ENCODE data around the gene YES1. TPM values are rescaled to one million over a fixed set of nuclear protein-coding genes. Genes with fewer than 3 reads are reported as not detected.
"Not testable (repeated sequence)": the region's sequence is repeated elsewhere in the genome, so short reads cannot be mapped to it uniquely, and the experiment has no call there.

YES1 gene
- total RNA-seq, 1 experiment from 2014 or later, result 48.4 TPM

DNA sequence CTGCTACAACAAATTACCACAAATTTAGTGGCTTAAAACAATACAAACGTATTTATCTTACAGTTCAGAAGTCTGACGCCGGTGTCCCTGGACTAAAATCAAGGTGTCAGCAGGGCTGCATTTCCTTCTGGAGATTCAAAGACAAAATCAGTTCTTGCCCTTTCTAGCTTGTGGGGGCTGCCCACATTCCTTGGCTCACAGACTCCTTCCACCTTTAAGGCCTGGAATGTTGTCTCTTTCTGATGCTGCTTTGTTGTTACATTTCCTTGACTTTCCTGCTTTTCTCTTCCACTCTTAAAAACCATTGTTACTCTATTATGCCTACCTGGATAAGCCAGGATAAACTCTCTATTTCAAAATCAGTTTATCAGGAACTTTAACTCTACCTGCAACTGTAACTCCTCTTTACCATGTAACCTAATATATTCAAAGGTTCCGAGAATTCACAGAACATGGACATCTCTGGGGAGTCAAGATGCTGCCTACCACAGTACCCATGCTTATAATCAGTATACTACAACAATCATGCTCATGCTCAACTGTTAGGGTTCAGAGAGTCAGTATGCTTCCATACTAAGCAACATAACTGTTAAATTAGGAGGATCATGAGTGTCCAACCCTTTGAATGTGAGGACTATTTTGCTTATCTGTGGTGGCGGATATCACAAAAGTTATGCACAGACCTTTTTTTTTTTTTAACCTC, 27.4 kb downstream of the YES1 start:
- no peak for DNase-seq (ENCODE audit: low spot score)

DNA sequence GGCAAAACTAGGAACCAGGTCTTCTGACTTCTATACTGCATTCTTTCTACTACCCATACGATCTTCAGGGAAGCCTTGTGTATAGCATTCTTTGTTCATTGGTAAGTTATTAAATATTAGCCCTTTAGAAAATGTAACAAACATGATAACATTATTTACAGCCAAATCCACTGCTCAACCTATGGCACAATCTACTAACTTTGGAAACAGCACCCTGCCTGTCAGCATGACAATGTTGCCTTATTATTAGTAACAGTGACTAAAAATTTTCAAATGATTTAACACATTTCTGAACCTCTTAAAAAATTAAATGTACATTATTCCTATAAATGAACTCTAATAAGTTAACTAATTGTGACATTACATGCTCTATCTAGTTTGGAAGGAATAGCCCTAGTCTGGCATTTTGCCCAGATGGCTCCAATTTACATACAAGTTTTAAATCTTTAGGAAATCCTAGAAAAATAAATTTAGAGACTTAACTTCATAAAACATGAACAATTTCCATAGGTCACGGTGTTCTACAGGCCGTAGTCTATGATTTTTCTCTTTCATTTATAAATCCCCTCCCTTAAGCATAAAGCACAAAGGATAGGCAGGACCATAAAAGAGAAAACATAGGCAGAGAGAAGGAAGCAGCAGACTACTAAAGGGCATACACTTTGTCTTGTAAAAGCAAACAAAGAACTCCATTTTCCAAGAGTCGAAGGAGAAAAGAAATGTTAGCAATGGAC, 33.7 kb downstream of the YES1 start:
- DNase-seq (ENCODE audit: low spot score), result no peak

DNA sequence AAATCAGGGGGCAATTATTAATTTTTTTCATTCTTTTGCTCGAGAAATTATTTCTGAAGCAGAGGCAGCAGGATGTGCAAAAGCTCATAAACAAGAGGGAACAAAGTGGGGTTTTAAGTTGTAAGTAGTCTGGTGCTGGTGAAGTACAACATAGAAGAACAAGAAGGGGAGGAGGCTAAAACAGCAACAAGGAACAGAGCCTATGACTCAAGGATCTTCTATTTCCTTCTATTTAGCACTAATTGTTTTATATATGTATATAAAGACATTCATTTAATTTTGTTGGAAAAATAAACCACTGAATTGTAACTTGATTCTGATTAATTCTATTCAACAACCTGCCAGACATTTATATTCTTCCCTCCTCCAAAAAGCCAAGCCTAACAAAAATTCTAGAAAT, 35.0 kb downstream of the YES1 start:
- no peak for DNase-seq (ENCODE audit: low spot score)

DNA sequence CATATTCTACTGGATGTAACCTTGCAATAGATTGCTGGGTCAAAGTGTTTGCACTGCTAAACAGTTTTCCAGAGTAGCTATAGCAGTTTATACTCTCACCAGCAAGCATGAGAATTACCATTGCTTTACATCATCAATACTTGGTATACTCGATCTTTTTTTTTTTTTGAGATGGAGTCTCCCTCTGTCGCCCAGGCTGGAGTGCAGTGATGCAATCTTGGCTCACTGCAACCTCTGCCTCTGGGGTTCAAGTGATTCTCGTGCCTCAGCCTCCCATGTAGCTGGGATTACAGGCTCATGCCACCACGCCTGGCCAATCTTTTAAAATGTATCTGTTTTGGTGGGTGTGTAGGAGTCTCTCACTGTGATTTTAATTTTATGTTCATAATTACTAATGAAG, 36.0 kb downstream of the YES1 start:
- not testable (repeated sequence) for DNase-seq (ENCODE audit: low spot score)

DNA sequence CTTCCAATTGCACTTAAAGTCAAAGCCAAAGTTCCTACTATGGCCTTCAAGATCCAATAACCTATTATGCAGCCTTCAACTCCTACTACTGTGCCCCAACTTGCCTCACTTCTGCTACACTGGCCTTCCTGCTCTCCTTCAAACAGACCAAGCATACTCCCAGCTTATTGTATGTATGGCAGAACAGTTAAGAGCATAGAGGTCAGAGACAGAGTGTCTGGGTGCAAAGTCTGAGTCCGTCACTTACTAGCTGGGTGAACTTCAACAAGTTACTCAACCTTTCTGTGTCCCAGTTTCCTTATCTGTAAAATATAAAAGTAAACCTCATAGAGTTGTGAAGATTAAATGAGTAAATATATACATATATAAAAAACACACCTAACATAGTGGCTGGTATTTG, 37.2 kb downstream of the YES1 start:
- no peak for DNase-seq (ENCODE audit: low spot score)

DNA sequence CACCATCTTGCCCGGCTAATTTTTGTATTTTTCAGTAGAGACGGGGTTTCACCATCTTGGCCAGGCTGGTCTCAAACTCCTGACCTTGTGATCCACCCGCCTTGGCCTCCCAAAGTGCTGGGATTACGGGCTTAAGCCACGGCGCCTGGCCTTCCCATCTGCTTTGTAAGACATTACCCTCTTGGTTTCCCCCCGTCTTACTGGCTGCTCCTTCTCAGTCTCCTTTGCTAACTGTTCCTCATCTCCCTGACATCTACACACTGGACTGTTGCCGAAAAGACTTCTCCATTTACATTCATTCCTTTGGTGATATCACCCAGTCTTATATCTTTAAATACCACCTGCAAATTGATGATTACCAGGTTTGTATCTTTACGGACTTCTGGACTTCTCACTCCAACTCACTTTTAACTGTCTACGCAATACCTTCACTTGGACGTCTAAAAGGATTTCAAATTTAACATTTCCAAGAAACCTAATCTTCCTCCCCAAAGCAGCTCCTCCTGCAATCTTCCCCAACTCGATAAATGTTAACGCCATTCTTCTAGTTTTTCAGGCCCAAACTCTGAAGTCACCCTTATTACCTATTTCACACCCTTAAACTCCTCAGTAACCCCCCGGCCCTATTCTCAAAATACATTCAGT, 37.9 kb downstream of the YES1 start:
- DNase-seq (ENCODE audit: low spot score), result no peak

DNA sequence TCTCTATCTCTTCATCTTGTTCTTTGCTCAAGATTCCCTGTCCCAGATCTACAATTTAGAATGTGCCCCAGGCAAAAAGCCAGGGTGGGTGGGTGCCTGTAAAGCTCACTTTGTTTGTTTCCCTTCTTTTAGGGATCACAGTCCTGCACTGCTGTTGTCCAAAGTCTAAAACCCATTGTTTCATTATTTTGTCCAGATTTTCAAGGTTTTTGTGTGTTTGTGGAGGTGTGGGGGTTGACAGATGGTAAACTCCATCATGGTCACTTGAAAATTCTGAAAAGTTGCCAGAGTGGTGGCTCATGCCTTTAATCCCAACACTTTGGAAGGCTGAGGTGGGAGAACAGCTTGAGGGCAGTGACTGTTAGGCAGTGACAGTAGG, 41.5 kb downstream of the YES1 start:
- no peak for DNase-seq (ENCODE audit: low spot score)

DNA sequence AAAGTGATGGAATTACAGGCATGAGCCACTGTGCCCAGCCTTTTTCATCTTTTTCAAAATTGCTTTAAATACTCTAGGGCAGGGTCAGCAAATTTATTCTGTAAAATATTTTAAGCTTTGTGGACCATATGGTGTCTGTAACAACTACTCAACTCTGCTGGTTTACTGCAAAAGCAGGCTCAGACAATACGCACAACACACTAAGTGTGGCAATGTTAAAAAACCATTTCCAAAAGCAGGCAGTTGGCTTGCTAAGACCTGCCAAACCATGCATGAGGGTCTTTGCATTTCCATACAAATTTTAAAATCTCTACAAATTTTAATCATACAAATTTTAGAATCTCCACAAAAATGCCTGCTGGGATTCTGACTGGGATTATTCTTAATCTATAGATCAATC, 44.1 kb downstream of the YES1 start:
- DNase-seq (ENCODE audit: low spot score), result no peak

DNA sequence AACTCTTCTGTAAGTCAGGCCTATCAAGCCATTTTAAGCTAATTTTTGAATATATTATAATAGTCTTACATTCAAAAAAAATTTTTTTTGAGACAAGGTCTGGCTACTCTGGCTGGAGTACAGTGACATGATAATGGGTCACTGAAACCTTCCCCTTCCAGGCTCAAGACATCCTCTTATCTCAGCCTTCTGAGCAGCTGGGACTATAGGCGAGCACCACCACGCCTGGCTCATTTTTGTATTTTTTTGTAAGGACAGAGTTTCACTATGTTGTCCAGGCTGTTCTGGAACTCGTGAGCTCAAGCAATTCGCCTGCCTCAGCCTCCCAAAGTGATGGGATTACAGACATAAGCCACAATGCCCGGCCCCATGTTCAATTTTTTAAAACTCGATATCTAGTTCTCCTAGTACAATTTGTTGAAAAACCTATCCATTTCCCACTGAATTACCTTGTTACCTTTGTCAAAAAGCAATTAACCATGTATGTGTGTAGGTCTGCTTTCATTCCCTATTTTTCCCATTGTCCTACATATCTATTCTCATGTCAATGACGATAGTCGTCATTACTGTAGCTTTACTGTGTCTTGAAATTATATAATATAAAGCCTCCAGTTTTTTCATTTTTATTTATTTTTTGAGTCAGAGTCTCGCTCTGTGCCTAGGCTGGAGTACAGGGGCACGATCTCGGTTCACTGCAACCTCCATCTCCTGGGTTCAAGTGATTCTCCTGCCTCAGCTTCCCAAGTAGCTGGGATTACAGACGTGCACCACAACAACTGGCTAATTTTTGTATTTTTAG, 44.8 kb downstream of the YES1 start:
- DNase-seq (ENCODE audit: low spot score), result no peak

DNA sequence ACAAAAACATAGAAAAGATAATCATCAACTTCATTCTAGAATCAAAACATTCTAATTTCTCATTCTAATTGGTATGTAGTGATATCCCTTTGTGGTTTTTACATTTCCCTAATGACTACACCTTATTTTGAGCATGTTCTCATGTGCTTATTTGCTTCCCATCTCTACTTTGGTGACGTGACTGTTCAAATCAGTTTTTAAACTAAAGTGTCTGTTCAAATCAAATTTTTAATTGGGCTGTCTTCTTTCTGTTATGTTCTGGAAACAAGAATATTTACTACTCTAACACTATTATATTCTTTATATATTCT, 45.5 kb downstream of the YES1 start:
- no peak for DNase-seq (ENCODE audit: low spot score)

DNA sequence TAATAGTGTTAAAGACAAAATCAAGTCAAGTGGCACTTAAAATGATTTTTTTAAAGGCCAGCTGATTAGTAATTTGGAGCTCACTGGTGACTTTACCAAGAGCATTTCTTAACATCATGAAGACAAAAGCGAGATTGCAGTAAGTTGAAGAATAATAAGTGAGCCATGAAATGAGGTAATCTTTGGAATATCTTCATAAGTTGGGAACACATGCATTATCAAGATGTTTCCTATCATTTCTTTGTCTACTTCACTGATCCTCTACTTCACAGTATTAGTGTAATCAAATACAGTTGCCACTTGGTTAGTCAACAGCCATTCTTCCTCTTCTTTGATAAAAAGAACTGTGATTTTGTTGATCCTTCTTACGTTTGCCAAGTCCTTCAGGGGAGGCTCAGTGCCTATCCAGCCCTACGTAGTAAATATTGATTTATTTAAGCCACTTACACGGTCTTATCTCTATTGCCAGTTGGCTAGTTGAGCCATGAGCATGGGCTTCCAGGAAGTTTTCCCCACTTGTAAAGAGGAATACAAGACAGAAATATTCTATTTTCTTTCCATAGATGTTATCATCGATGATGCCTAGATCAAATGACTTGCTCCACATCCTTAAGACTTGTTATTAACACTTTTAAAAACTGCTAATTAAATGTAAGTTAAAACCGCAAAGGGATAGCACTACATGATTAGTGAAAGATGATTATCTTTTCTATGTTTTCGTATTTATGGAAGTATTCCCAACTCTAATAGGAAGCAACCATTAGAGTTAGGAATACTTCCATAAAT, 46.1 kb downstream of the YES1 start:
- no peak for DNase-seq (ENCODE audit: low spot score)

DNA sequence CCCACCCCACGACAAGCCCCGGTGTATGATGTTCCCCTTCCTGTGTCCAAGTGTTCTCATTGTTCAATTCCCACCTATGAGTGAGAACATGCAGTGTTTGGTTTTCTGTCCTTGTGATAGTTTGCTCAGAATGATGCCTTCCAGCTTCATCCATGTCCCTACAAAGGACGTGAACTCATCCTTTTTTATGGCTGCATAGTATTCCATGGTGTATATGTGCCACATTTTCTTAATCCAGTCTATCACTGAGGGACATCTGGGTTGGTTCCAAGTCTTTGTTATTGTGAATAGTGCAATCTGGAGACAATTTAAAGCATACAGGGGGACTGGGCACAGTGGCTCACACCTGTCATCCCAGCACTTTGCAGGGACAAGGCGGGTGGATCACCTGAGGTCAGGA, 52.2 kb downstream of the YES1 start:
- DNase-seq (ENCODE audit: low spot score), result not testable (repeated sequence)

DNA sequence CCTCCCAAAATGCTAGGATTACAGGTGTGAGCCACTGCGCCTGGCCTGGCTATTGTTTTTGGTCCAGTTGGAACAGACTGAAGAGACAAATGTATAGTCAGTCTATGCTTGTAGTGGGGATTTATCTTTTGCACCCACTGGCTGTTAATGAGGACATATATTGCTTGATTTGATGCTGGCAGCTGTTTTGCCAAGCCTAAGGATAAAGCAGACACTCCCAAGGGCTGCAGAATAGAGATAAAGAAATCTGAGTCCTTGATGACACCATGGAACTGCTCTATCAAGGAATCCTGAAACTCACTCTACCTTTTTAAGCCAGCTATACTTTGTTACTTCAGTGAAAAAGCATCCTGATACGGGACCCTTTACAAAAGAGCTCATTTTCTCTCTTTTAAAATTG, 56.5 kb downstream of the YES1 start:
- DNase-seq (ENCODE audit: low spot score), result no peak

DNA sequence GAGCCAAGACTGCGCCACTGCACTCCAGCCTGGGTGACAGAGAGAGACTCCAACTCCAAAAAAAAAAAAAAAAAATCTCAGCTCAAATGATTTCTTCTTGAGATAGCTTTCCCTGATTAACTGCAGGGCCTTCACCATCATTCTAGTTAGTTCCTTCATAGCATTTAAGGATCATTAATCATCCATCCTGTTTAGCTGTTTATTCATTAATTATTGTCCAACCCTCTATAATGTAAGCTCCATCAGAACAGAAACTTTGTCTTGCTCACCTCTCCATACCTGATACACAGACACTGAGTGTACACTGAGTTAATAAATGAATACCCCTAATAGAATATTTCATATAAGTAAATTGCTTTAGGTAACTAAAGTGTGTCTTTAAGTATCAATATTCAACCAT, 57.4 kb downstream of the YES1 start:
- no peak for DNase-seq (ENCODE audit: low spot score)

DNA sequence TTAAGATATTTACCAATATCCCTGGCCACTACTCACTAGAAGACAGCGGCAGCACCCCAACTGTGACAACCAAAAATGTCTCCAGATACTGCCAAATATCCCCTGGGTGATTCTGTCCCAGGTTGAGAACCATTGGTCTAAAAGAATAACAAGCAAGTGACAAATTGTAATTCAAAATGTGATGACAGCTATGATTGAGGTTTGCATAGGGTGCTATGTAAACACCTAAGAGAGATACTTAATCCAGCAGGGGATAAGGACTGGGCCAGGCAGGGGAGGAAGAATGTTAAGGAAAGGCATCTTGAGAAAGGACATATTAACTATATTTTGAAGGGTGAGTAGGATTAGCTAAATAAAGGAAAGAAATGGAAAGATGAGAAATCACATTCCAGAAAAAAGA, 61.6 kb downstream of the YES1 start:
- DNase-seq (ENCODE audit: low spot score), result no peak

DNA sequence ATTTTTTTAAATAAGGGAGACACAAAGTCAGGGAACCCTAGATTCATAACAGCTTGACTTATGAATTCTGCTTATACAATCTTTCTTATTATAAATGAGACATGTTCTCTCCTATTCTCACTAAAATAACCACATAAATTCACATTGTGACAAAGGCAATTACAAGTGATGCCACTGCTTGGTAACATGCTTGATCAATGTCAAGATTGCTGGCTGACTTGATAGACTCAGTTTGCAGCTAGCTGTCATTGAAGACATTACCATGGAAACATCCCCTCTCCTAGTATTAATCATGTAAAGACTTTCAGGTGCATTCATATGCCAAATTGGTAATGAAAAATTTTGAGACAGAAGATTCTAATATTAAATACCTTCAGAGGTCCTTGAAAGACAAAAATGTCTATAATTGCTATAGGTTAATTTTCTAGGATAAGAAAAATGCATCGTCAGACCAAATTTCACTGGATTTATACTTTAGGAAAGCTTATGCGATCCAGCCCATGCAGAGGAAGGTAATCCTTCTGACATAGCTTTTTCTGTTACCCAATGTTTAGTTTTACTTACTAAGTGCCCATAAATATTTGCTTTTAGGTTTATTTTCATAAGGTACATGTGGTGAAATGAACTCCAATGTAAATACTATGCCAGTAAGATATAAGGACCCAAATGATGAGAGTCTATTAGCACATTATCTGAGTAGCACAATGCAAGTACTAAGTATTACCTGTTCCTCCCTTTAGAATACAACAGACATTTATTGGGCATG, 67.0 kb downstream of the YES1 start:
- no peak for DNase-seq (ENCODE audit: low spot score)

DNA sequence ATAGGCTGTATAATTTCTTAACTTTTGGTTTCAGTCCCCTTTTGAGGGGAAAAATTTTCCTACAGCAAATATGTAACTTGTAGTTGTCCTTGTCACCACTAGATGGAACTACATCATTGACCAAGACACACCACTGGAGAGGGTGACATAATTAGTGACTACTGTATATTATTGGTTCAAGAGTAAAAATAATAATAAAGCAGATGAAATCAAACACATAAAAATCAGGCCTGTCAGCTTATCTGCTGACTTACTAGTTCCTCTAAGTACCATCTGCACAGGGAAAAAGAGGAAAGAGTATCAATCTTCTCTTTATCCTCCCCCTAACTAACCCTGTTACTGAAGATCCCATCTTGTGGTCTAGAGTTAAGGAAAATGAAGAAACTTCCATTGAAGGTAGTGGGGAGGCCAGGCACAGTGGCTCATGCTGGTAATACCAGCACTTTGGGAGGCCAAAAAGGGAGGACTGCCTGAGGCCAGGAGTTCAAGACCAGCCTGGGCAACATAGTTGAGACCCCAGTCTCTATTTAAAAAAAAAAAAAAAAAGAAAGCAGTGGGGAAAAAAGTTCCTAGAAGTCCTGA, 70.0 kb downstream of the YES1 start:
- DNase-seq (ENCODE audit: low spot score), result peak; percentile 61

DNA sequence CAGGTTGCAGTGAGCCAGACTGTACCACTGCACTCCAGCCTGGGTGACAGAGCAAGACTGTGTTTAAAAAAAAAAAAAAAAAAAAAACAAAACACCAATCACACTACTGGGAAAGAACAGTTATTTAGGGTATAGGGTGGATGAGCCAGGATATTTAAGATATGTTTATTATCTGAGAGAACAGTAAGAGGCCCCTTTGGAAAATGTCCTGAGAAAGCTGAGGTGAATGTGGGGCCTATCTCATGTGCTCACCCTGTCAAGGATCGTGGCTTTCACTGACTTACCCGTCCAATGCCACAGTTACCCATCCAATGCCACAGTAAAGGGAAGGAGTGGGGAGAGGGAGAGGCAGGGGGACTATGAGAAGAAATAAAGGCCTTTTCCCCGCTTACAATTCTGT, 79.7 kb downstream of the YES1 start:
- no peak for DNase-seq (ENCODE audit: low spot score)

DNA sequence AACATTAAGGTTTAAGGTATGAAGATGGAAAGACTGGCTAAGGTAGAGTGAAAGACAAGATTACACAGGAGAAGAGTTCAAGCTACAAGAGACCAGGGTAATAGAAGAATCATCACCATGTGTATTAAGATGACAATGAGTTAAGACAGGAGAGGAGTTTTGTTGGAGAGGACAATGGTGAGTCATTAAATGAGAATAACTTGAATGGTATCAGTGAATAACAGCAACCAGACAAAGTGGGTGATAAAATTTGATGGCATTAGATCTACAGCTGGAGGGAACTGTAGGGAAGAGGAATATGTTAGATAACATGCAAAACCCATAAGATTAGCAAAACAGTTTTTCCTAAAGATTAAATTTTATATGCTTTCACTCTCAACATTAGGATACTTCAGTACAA, 80.9 kb downstream of the YES1 start:
- no peak for DNase-seq (ENCODE audit: low spot score)

DNA sequence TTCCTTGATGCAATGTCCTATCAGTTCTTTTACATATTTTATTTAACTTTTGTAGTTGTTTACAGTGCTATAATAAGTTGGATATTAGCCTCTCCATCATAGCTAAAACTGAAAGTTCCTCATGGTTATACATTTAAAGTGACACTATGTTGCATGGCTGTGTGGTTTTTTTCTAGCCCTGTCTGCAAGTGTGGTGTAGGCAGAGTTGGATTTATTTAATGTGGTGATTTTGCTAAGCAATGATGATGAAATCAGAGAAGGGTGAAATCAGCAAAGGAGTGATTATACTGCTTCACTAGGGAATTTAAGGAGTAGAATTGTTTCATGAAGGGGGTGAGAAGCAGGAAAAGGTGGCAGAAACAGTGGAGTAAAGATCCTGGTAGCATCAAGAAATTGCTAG, 81.3 kb downstream of the YES1 start:
- no peak for DNase-seq (ENCODE audit: low spot score)
